NCI-H1092 treated with DMSO at 0.1 percent for 48 hours (cell line): ENCODE data around the gene CERT1.

Source experiments
- DNase-seq: peaks from one replicate; lab custom pipeline; 2025; lab: John Stamatoyannopoulos, UW

The CERT1 gene

GRCh38 chr5:75472973-75473372 is 38.5 kb downstream of the CERT1 start:
- no peak for DNase-seq

GRCh38 chr5:75471193-75471592 is 40.2 kb downstream of the CERT1 start:
- no peak for DNase-seq

GRCh38 chr5:75469017-75469416 is 42.4 kb downstream of the CERT1 start:
- no peak for DNase-seq

GRCh38 chr5:75468593-75468992 is 42.8 kb downstream of the CERT1 start:
- no peak for DNase-seq

- no peak for DNase-seq
Measured at GRCh38 chr5:75466006-75466716, 45.3 kb downstream of the CERT1 start.

GRCh38 chr5:75465480-75465879 is 45.9 kb downstream of the CERT1 start:
- peak; percentile 20 for DNase-seq

- no peak for DNase-seq
Measured at GRCh38 chr5:75463726-75464125, 47.7 kb downstream of the CERT1 start.

- DNase-seq: no peak
Measured at GRCh38 chr5:75461679-75462078, 49.8 kb downstream of the CERT1 start.

- no peak for DNase-seq
Measured at GRCh38 chr5:75460942-75461610, 50.4 kb downstream of the CERT1 start.

- DNase-seq: peak; percentile 15
Measured at GRCh38 chr5:75460532-75460931, 50.9 kb downstream of the CERT1 start.

- DNase-seq: no peak
Measured at GRCh38 chr5:75457691-75458090, 53.7 kb downstream of the CERT1 start.

GRCh38 chr5:75457161-75457560 is 54.3 kb downstream of the CERT1 start:
- no peak for DNase-seq

- no peak for DNase-seq
Measured at GRCh38 chr5:75450069-75450468, 61.4 kb downstream of the CERT1 start.

- no peak for DNase-seq
Measured at GRCh38 chr5:75446068-75446467, 65.4 kb downstream of the CERT1 start.

GRCh38 chr5:75441560-75441959 is 69.9 kb downstream of the CERT1 start:
- no peak for DNase-seq

- no peak for DNase-seq
Measured at GRCh38 chr5:75439276-75439675, 72.2 kb downstream of the CERT1 start.

GRCh38 chr5:75438722-75439121 is 72.7 kb downstream of the CERT1 start:
- DNase-seq: no peak

GRCh38 chr5:75435096-75435495 is 76.3 kb downstream of the CERT1 start:
- no peak for DNase-seq

- DNase-seq: no peak
Measured at GRCh38 chr5:75433814-75434506, 77.5 kb downstream of the CERT1 start.

- DNase-seq: no peak
Measured at GRCh38 chr5:75414241-75414640, 97.2 kb downstream of the CERT1 start.

GRCh38 chr5:75412111-75412990 is 99.1 kb downstream of the CERT1 start:
- DNase-seq: no peak

- DNase-seq: no peak
Measured at GRCh38 chr5:75405296-75405695, 106.1 kb downstream of the CERT1 start.
